GM23338 (cell line): Measurements from ENCODE around the gene KLHL7. TPM values are rescaled to one million over a fixed set of nuclear protein-coding genes. Genes with fewer than 3 reads are reported as not detected.

ENCODE experiments used
- ATAC-seq: fragments of 200-7000 bp; cut with Tn5 transposase; 3 replicates; pipeline ENCODE4 v1.9.1; 2020
- DNase-seq: peaks from one replicate; pipeline ENCODE4 v3.0.0-alpha.2; 2015; ENCODE audit warnings: low spot score
- H2AFZ ChIP-seq: fragments of 200-600 bp; sonication (generic); 2 replicates; pipeline ENCODE4 v1.8.0; 2016; ENCODE audit warnings: antibody characterized with exemption, mild to moderate bottlenecking, moderate library complexity
- H3F3A ChIP-seq: fragments of 200-600 bp; sonication (generic); replicated peaks from 2 replicates; pipeline ENCODE4 v1.8.0; 2017; ENCODE audit warnings: antibody characterized with exemption, mixed run types, low read depth
- H3K27ac ChIP-seq: fragments of 200-600 bp; sonication (generic); 2 replicates; pipeline ENCODE4 v1.6.1; 2016; ENCODE audit warnings: low read depth
- H3K27me3 ChIP-seq: fragments of 200-600 bp; sonication (generic); 2 replicates; pipeline ENCODE4 v1.8.0; 2016; ENCODE audit warnings: mild to moderate bottlenecking, mixed run types, moderate library complexity; ENCODE audit not compliant: insufficient read depth
- H3K36me3 ChIP-seq: fragments of 200-600 bp; sonication (generic); 2 replicates; pipeline ENCODE4 v1.8.0; 2016; ENCODE audit warnings: mild to moderate bottlenecking; ENCODE audit not compliant: insufficient read depth
- H3K4me1 ChIP-seq: fragments of 200-600 bp; sonication (generic); 2 replicates; pipeline ENCODE4 v1.8.0; 2016; ENCODE audit warnings: mild to moderate bottlenecking, moderate library complexity; ENCODE audit not compliant: insufficient read depth
- H3K4me2 ChIP-seq: fragments of 200-600 bp; sonication (generic); 2 replicates; pipeline ENCODE4 v1.7.1; 2017; ENCODE audit warnings: mixed run types
- H3K4me3 ChIP-seq: fragments of 200-600 bp; sonication (generic); 2 replicates; pipeline ENCODE4 v1.6.1; 2016; ENCODE audit warnings: mixed run types
- H3K79me2 ChIP-seq: fragments of 200-600 bp; sonication (generic); replicated peaks from 2 replicates; pipeline ENCODE4 v1.8.0; 2017; ENCODE audit warnings: mild to moderate bottlenecking; ENCODE audit not compliant: insufficient read depth
- H3K9me2 ChIP-seq: fragments of 200-600 bp; sonication (generic); 2 replicates; pipeline ENCODE4 v1.8.0; 2017; ENCODE audit not compliant: insufficient read depth
- H4K20me1 ChIP-seq: fragments of 200-600 bp; sonication (generic); replicated peaks from 2 replicates; pipeline ENCODE4 v1.8.0; 2017; ENCODE audit warnings: mild to moderate bottlenecking; ENCODE audit not compliant: insufficient read depth
- H3K27ac Mint-ChIP-seq: 2 replicates; pipeline ENCODE4 v1.8.0; 2020; ENCODE audit warnings: inconsistent platforms, mild to moderate bottlenecking, moderate library complexity, mixed read lengths
- H3K27me3 Mint-ChIP-seq: 3 replicates; pipeline ENCODE4 v1.8.0; 2022; ENCODE audit warnings: low read depth, mild to moderate bottlenecking, moderate library complexity, mixed read lengths, inconsistent platforms; ENCODE audit not compliant: insufficient read depth, poor library complexity
- H3K36me3 Mint-ChIP-seq: 3 replicates; pipeline ENCODE4 v1.8.0; 2021; ENCODE audit warnings: low read depth, mild to moderate bottlenecking, inconsistent platforms, moderate library complexity, mixed read lengths
- H3K4me1 Mint-ChIP-seq: 3 replicates; pipeline ENCODE4 v1.8.0; 2020; ENCODE audit warnings: mild to moderate bottlenecking, inconsistent platforms, mixed read lengths
- H3K4me3 Mint-ChIP-seq: 3 replicates; pipeline ENCODE4 v1.8.0; 2021; ENCODE audit warnings: moderate library complexity, mild to moderate bottlenecking, inconsistent platforms, mixed read lengths
- H3K9me3 Mint-ChIP-seq: 3 replicates; pipeline ENCODE4 v1.8.0; 2020; ENCODE audit warnings: moderate library complexity, mild to moderate bottlenecking, inconsistent platforms, mixed read lengths
- CREB1 ChIP-seq: fragments of 250-450 bp; sonication (Bioruptor Pico); IDR thresholded peaks from 2 replicates; pipeline ENCODE4 v1.5.0; 2020; ENCODE audit warnings: low read depth, mild to moderate bottlenecking, moderate library complexity
- EZH2 ChIP-seq: fragments of 200-600 bp; sonication (generic); IDR thresholded peaks from one replicate; pipeline ENCODE4 v1.8.0; 2017; ENCODE audit warnings: antibody characterized with exemption, mild to moderate bottlenecking, low read depth; ENCODE audit not compliant: unreplicated experiment
- EZH2phosphoT487 ChIP-seq: fragments of 200-600 bp; sonication (generic); IDR thresholded peaks from one replicate; pipeline ENCODE4 v1.8.1; 2018; ENCODE audit warnings: antibody characterized with exemption; ENCODE audit not compliant: unreplicated experiment
- JUNB ChIP-seq: IDR thresholded peaks from one replicate; pipeline ENCODE4 v1.6.1; 2016; ENCODE audit warnings: antibody characterized with exemption; ENCODE audit not compliant: unreplicated experiment
- NANOG ChIP-seq: IDR thresholded peaks from 2 replicates; pipeline ENCODE4 v1.6.1; 2016; ENCODE audit warnings: antibody characterized with exemption, borderline replicate concordance
- POLR2AphosphoS5 ChIP-seq: IDR thresholded peaks from 2 replicates; pipeline ENCODE4 v1.6.1; 2016; ENCODE audit warnings: antibody characterized with exemption, low read depth
- STAT1 ChIP-seq: IDR thresholded peaks from one replicate; pipeline ENCODE4 v1.6.1; 2016; ENCODE audit warnings: antibody characterized with exemption; ENCODE audit not compliant: unreplicated experiment
- ZNF114 ChIP-seq: fragments of 250-450 bp; sonication (Bioruptor Pico); IDR thresholded peaks from 2 replicates; pipeline ENCODE4 v1.5.0; 2020; ENCODE audit warnings: mild to moderate bottlenecking, moderate library complexity
- ZNF331 ChIP-seq: fragments of 250-450 bp; sonication (Bioruptor Pico); IDR thresholded peaks from 2 replicates; pipeline ENCODE4 v1.5.0; 2020; ENCODE audit warnings: low read depth, mild to moderate bottlenecking, moderate library complexity
- polyA plus RNA-seq: library from polyadenylated mRNA; unstranded; fragments of >200 nt; fragmentation: Nextera tagmentation; extraction: Ambion mirVana; gene quantifications from 2 replicates; pipeline ENCODE4 v1.2.1, GENCODE V29; 2016
- total RNA-seq: library from RNA; depleted of rRNA; stranded (reverse); fragments of >200 nt; shearing (Covaris generic); gene quantifications from 2 replicates; pipeline ENCODE4 v1.2.3, GENCODE V29; 2014
- TF ChIP-seq, protein P1 (sequence below): fragments of 250-450 bp; sonication (Bioruptor Pico); IDR thresholded peaks from 2 replicates; pipeline ENCODE4 v1.5.0; 2020; ENCODE audit warnings: mild to moderate bottlenecking, moderate library complexity
- TF ChIP-seq, protein P2 (sequence below): IDR thresholded peaks from one replicate; pipeline ENCODE4 v1.6.1; 2018; ENCODE audit warnings: antibody characterized with exemption; ENCODE audit not compliant: unreplicated experiment
- TF ChIP-seq, protein P3 (sequence below), 2 experiments: fragments of 200-600 bp in 1 of 2; sonication (generic) in 1 of 2; conservative IDR thresholded peaks; 2 replicates each; pipeline versions ENCODE4 v1.5.1 to v1.6.1; 2016 to 2017; ENCODE audit warnings: antibody characterized with exemption in 2 of 2, low read depth in 2 of 2, mild to moderate bottlenecking in 2 of 2, moderate library complexity in 1 of 2
- TF ChIP-seq, protein P4 (sequence below): IDR thresholded peaks from 2 replicates; pipeline ENCODE4 v1.6.1; 2016; ENCODE audit warnings: antibody characterized with exemption

KLHL7 gene
- total and polyA plus RNA-seq, 2 experiments from 2014 or later = 92.5 to 119 TPM

DNA sequence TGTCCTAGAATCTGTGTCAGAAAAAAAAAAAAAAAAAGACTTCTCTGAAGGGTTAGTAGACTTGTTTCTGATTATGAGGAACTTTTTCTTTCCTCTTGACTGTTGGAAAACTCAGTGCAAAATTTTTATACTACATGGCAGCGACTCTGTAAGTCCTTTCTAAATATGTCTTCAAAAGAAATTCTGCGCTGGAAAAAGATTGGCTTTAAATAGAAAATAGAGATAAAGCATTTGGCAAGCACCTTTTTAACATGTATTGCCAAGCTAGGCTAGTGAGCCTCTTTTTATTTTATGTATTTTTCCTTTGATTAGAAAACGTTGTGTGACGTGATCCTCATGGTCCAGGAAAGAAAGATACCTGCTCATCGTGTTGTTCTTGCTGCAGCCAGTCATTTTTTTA, 17.9 kb downstream of the KLHL7 start:
- no peak overlapping the region for H3K4me3 Mint-ChIP-seq
- peaks cover 3% of the 10 kb centered on the region for H3K27me3 Mint-ChIP-seq
- Histone ChIP-seq H4K20me1 (no peaks in the 10 kb centered on the region), H3K9me2 (no peaks in the 10 kb centered on the region), H3K27me3 (no peaks in the 10 kb centered on the region), H3F3A (no peaks in the 10 kb centered on the region), H2AFZ (no peak overlapping the region), H3K4me2 (no peak overlapping the region), H3K4me1 (no peaks in the 10 kb centered on the region), H3K36me3 (peaks cover 12% of the 10 kb centered on the region; the same call in 1 of the 2 replicates), H3K27ac (no peak overlapping the region), H3K4me3 (no peak overlapping the region), H3K79me2 (peaks cover 52% of the 10 kb centered on the region)
- no peak for DNase-seq
- TF ChIP-seq, protein P1, sequence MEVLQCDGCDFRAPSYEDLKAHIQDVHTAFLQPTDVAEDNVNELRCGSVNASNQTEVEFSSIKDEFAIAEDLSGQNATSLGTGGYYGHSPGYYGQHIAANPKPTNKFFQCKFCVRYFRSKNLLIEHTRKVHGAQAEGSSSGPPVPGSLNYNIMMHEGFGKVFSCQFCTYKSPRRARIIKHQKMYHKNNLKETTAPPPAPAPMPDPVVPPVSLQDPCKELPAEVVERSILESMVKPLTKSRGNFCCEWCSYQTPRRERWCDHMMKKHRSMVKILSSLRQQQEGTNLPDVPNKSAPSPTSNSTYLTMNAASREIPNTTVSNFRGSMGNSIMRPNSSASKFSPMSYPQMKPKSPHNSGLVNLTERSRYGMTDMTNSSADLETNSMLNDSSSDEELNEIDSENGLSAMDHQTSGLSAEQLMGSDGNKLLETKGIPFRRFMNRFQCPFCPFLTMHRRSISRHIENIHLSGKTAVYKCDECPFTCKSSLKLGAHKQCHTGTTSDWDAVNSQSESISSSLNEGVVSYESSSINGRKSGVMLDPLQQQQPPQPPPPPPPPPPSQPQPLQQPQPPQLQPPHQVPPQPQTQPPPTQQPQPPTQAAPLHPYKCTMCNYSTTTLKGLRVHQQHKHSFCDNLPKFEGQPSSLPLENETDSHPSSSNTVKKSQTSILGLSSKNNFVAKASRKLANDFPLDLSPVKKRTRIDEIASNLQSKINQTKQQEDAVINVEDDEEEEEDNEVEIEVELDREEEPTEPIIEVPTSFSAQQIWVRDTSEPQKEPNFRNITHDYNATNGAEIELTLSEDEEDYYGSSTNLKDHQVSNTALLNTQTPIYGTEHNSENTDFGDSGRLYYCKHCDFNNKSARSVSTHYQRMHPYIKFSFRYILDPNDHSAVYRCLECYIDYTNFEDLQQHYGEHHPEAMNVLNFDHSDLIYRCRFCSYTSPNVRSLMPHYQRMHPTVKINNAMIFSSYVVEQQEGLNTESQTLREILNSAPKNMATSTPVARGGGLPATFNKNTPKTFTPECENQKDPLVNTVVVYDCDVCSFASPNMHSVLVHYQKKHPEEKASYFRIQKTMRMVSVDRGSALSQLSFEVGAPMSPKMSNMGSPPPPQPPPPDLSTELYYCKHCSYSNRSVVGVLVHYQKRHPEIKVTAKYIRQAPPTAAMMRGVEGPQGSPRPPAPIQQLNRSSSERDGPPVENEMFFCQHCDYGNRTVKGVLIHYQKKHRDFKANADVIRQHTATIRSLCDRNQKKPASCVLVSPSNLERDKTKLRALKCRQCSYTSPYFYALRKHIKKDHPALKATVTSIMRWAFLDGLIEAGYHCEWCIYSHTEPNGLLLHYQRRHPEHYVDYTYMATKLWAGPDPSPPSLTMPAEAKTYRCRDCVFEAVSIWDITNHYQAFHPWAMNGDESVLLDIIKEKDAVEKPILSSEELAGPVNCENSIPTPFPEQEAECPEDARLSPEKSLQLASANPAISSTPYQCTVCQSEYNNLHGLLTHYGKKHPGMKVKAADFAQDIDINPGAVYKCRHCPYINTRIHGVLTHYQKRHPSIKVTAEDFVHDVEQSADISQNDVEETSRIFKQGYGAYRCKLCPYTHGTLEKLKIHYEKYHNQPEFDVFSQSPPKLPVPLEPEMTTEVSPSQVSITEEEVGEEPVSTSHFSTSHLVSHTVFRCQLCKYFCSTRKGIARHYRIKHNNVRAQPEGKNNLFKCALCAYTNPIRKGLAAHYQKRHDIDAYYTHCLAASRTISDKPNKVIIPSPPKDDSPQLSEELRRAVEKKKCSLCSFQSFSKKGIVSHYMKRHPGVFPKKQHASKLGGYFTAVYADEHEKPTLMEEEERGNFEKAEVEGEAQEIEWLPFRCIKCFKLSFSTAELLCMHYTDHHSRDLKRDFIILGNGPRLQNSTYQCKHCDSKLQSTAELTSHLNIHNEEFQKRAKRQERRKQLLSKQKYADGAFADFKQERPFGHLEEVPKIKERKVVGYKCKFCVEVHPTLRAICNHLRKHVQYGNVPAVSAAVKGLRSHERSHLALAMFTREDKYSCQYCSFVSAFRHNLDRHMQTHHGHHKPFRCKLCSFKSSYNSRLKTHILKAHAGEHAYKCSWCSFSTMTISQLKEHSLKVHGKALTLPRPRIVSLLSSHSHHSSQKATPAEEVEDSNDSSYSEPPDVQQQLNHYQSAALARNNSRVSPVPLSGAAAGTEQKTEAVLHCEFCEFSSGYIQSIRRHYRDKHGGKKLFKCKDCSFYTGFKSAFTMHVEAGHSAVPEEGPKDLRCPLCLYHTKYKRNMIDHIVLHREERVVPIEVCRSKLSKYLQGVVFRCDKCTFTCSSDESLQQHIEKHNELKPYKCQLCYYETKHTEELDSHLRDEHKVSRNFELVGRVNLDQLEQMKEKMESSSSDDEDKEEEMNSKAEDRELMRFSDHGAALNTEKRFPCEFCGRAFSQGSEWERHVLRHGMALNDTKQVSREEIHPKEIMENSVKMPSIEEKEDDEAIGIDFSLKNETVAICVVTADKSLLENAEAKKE (CRISPR knock-in tag) = no peak
- TF ChIP-seq ZNF331 (CRISPR knock-in tag) = no peak
- no peak for TF ChIP-seq EZH2
- TF ChIP-seq JUNB = no peak
- TF ChIP-seq EZH2phosphoT487 = no peak
- no peak for TF ChIP-seq STAT1
- TF ChIP-seq CREB1 (CRISPR knock-in tag) = no peak
- TF ChIP-seq ZNF114 (CRISPR knock-in tag) = no peak
- no peak for TF ChIP-seq POLR2AphosphoS5
- TF ChIP-seq, protein P2, sequence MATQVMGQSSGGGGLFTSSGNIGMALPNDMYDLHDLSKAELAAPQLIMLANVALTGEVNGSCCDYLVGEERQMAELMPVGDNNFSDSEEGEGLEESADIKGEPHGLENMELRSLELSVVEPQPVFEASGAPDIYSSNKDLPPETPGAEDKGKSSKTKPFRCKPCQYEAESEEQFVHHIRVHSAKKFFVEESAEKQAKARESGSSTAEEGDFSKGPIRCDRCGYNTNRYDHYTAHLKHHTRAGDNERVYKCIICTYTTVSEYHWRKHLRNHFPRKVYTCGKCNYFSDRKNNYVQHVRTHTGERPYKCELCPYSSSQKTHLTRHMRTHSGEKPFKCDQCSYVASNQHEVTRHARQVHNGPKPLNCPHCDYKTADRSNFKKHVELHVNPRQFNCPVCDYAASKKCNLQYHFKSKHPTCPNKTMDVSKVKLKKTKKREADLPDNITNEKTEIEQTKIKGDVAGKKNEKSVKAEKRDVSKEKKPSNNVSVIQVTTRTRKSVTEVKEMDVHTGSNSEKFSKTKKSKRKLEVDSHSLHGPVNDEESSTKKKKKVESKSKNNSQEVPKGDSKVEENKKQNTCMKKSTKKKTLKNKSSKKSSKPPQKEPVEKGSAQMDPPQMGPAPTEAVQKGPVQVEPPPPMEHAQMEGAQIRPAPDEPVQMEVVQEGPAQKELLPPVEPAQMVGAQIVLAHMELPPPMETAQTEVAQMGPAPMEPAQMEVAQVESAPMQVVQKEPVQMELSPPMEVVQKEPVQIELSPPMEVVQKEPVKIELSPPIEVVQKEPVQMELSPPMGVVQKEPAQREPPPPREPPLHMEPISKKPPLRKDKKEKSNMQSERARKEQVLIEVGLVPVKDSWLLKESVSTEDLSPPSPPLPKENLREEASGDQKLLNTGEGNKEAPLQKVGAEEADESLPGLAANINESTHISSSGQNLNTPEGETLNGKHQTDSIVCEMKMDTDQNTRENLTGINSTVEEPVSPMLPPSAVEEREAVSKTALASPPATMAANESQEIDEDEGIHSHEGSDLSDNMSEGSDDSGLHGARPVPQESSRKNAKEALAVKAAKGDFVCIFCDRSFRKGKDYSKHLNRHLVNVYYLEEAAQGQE = no peak
- TF ChIP-seq, protein P3, sequence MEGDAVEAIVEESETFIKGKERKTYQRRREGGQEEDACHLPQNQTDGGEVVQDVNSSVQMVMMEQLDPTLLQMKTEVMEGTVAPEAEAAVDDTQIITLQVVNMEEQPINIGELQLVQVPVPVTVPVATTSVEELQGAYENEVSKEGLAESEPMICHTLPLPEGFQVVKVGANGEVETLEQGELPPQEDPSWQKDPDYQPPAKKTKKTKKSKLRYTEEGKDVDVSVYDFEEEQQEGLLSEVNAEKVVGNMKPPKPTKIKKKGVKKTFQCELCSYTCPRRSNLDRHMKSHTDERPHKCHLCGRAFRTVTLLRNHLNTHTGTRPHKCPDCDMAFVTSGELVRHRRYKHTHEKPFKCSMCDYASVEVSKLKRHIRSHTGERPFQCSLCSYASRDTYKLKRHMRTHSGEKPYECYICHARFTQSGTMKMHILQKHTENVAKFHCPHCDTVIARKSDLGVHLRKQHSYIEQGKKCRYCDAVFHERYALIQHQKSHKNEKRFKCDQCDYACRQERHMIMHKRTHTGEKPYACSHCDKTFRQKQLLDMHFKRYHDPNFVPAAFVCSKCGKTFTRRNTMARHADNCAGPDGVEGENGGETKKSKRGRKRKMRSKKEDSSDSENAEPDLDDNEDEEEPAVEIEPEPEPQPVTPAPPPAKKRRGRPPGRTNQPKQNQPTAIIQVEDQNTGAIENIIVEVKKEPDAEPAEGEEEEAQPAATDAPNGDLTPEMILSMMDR (conservative IDR thresholded peaks at IDR 0.05; ENCODE audit: low read depth in 2 of 2) = no peak
- TF ChIP-seq NANOG = no peak
- TF ChIP-seq, protein P4, sequence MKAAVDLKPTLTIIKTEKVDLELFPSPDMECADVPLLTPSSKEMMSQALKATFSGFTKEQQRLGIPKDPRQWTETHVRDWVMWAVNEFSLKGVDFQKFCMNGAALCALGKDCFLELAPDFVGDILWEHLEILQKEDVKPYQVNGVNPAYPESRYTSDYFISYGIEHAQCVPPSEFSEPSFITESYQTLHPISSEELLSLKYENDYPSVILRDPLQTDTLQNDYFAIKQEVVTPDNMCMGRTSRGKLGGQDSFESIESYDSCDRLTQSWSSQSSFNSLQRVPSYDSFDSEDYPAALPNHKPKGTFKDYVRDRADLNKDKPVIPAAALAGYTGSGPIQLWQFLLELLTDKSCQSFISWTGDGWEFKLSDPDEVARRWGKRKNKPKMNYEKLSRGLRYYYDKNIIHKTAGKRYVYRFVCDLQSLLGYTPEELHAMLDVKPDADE = no peak
- no peak for ATAC-seq
- peaks cover 25% of the 10 kb centered on the region for H3K4me1 Mint-ChIP-seq
- peaks cover 68% of the 10 kb centered on the region for H3K36me3 Mint-ChIP-seq
- peak overlapping the region; percentile 37; the same call in 1 of the 2 replicates for H3K27ac Mint-ChIP-seq
- no peaks in the 10 kb centered on the region for H3K9me3 Mint-ChIP-seq
